Sigmoid colon (tissue), 7 donors: ENCODE data around the gene GSC. TPM values are rescaled to one million over a fixed set of nuclear protein-coding genes. Genes with fewer than 3 reads are reported as not detected.
A peak's percentile ranks its signal among the peaks of the same experiment; 100 is the strongest.

ENCODE experiments used
- DNase-seq: peaks from one replicate; pipeline ENCODE4 v3.0.0-alpha.2; 2019
- H3K27ac ChIP-seq, 4 donors: fragments of 200-600 bp; sonication (generic); one replicate each; pipeline ENCODE4 v1.5.1; 2016 to 2019; ENCODE audit warnings: mild to moderate bottlenecking in 1 of 4
- H3K27me3 ChIP-seq, 3 donors: fragments of 200-600 bp; sonication (generic); one replicate each; pipeline ENCODE4 v1.5.1; 2019; ENCODE audit warnings: mild to moderate bottlenecking in 1 of 3
- H3K36me3 ChIP-seq, 4 donors: fragments of 200-600 bp; sonication (generic); one replicate each; pipeline ENCODE4 v1.5.1; 2016 to 2019
- H3K4me1 ChIP-seq, 4 donors: fragments of 200-600 bp; sonication (generic); one replicate each; pipeline ENCODE4 v1.5.1; 2017 to 2019
- H3K4me3 ChIP-seq, 4 donors: fragments of 200-600 bp; sonication (generic); one replicate each; pipeline ENCODE4 v1.5.1; 2017 to 2019; ENCODE audit warnings: mild to moderate bottlenecking in 2 of 4, moderate library complexity in 1 of 4
- H3K9me3 ChIP-seq, 4 donors: fragments of 200-600 bp in 3 of 4; sonication (generic) in 3 of 4; one replicate each; pipeline versions ENCODE4 v1.5.1 to v1.6.1; 2013 to 2019
- CTCF ChIP-seq, 4 experiments: fragments of 450-650 bp in 3 of 4; fragments of 200-600 bp in 1 of 4; IDR thresholded peaks; one replicate each; pipeline ENCODE4 v1.5.1; 2016 to 2019; ENCODE audit warnings: antibody characterized with exemption in 4 of 4, mild to moderate bottlenecking in 3 of 4, moderate library complexity in 2 of 4
- EP300 ChIP-seq, 4 donors: sonication (generic); formaldehyde crosslinking; IDR thresholded peaks; one replicate each; pipeline ENCODE4 v1.6.1; 2017; ENCODE audit warnings: antibody characterized with exemption in 4 of 4
- POLR2A ChIP-seq, 2 donors: fragments of 450-650 bp; IDR thresholded peaks; one replicate each; pipeline ENCODE4 v1.6.1; 2016; ENCODE audit warnings: antibody characterized with exemption in 2 of 2, mild to moderate bottlenecking in 2 of 2, moderate library complexity in 2 of 2
- POLR2AphosphoS5 ChIP-seq, 4 donors: sonication (generic); formaldehyde crosslinking; IDR thresholded peaks; one replicate each; pipeline ENCODE4 v1.6.1; 2017; ENCODE audit warnings: antibody characterized with exemption in 4 of 4
- WGBS, 2 donors: extraction: QIAGEN DNeasy Blood & Tissue Kit; methylation state at CpG; one replicate each; pipeline ENCODE4 v1.1.7; 2013; 5-methylcytosine and 5-hydroxymethylcytosine counted together
- intact Hi-C: fragments of 100-400 bp; cut with DNase I; formaldehyde crosslinking; loops from one replicate; pipeline ENCODE4 v1.15.1; 2023
- polyA plus RNA-seq, 3 donors: library from polyadenylated mRNA; stranded (reverse); fragments of 200-250 nt; gene quantifications; one replicate each; pipeline ENCODE4 v1.2.3, GENCODE V29; 2013
- total RNA-seq, 4 donors: library from RNA; depleted of rRNA; stranded (reverse); fragments of >200 nt; gene quantifications; one replicate each; pipeline ENCODE4 v1.1.0, GENCODE V29; 2016
- donor health status: healthy with polysubstance abuse.
- donor health status: Bipolar disorder and iron deficiency.
- donor health status: healthy.

The GSC gene
- total and polyA plus RNA-seq, 7 donors, result 0.07 to 7.5 (median 0.41) TPM; not detected in 2

- no peak for TF ChIP-seq CTCF (IDR thresholded peaks at IDR 0.05)
- TF ChIP-seq POLR2AphosphoS5 (IDR thresholded peaks at IDR 0.05), result peak in 1 of 4 donors; percentile 8
- intact Hi-C loops, result loop anchor here (10.0 kb wide), 1 partner anchor 160 kb away; no protein-coding TSS in a partner anchor
- H3K27ac ChIP-seq, result no peak overlapping the region
- peaks cover 54 to 100% (median 72%) of the 10 kb centered on the region in 3 donors for H3K27me3 ChIP-seq
- no peak overlapping the region for H3K4me3 ChIP-seq
- DNase-seq, result no peak
- peaks cover 0 to 11% (median 10%) of the 10 kb centered on the region in 4 donors for H3K4me1 ChIP-seq
- no peaks in the 10 kb centered on the region for H3K9me3 ChIP-seq
- 9 to 18% methylated on average over 11 of the region's 11 CpGs for WGBS, 2 donors
- H3K36me3 ChIP-seq, result no peaks in the 10 kb centered on the region
These were observed 4.6 kb upstream of the GSC start for GRCh38 chr14:94774344-94775090.

- 11 to 22% methylated on average over 36 of the region's 36 CpGs for WGBS, 2 donors
- Histone ChIP-seq H3K4me1 (peaks cover 0 to 18% (median 17%) of the 10 kb centered on the region in 4 donors), H3K27ac (no peak overlapping the region), H3K27me3 (peaks cover 61 to 100% (median 79%) of the 10 kb centered on the region in 3 donors), H3K4me3 (no peak overlapping the region), H3K9me3 (no peaks in the 10 kb centered on the region), H3K36me3 (no peaks in the 10 kb centered on the region)
- TF ChIP-seq POLR2A (IDR thresholded peaks at IDR 0.05) (no peak), EP300 (IDR thresholded peaks at IDR 0.05) (no peak), POLR2AphosphoS5 (IDR thresholded peaks at IDR 0.05) (no peak), CTCF (IDR thresholded peaks at IDR 0.05) (no peak)
- intact Hi-C loops, result loop anchor here (10.0 kb wide), 1 partner anchor 161 kb away; no protein-coding TSS in a partner anchor
- no peak for DNase-seq
These were observed 3.9 kb upstream of the GSC start for GRCh38 chr14:94773655-94774343.

GRCh38 chr14:94773061-94773648 lies 3.2 kb upstream of the GSC start:
- H3K27me3 ChIP-seq, result peaks cover 67 to 100% (median 81%) of the 10 kb centered on the region in 3 donors
- no peak overlapping the region for H3K4me3 ChIP-seq
- no peaks in the 10 kb centered on the region for H3K36me3 ChIP-seq
- H3K4me1 ChIP-seq, result peaks cover 0 to 24% (median 23%) of the 10 kb centered on the region in 4 donors
- no peak overlapping the region for H3K27ac ChIP-seq
- H3K9me3 ChIP-seq, result no peaks in the 10 kb centered on the region
- TF ChIP-seq EP300 (IDR thresholded peaks at IDR 0.05) (no peak), POLR2A (IDR thresholded peaks at IDR 0.05) (no peak), CTCF (IDR thresholded peaks at IDR 0.05) (no peak), POLR2AphosphoS5 (IDR thresholded peaks at IDR 0.05) (no peak)
- no peak for DNase-seq
- 6 to 10% methylated on average over 42 of the region's 42 CpGs for WGBS, 2 donors
- intact Hi-C loops, result loop anchor here (10.0 kb wide), 1 partner anchor 162 kb away; no protein-coding TSS in a partner anchor

- Histone ChIP-seq H3K36me3 (no peaks in the 10 kb centered on the region), H3K9me3 (no peaks in the 10 kb centered on the region), H3K4me1 (peaks cover 0 to 28% (median 26%) of the 10 kb centered on the region in 4 donors), H3K27ac (no peak overlapping the region), H3K27me3 (peaks cover 73 to 100% (median 87%) of the 10 kb centered on the region in 3 donors), H3K4me3 (no peak overlapping the region)
- intact Hi-C loops, result loop anchor here (10.0 kb wide), 1 partner anchor 162 kb away; no protein-coding TSS in a partner anchor
- WGBS, 2 donors, result 18 to 23% methylated on average over 8 of the region's 8 CpGs
- TF ChIP-seq CTCF (IDR thresholded peaks at IDR 0.05), result no peak
- no peak for TF ChIP-seq POLR2A (IDR thresholded peaks at IDR 0.05)
- no peak for TF ChIP-seq POLR2AphosphoS5 (IDR thresholded peaks at IDR 0.05)
- TF ChIP-seq EP300 (IDR thresholded peaks at IDR 0.05), result no peak
- no peak for DNase-seq
These were observed 2.6 kb upstream of the GSC start for GRCh38 chr14:94772548-94772947.
